ENCODE data around the gene OR2A14.
"Not testable (repeated sequence)": the region's sequence is repeated elsewhere in the genome, so short reads cannot be mapped to it uniquely, and the experiment has no call there.

The OR2A14 gene

GRCh38 chr7:144171594-144172350, 48.8 kb downstream of the OR2A14 start:
- not testable (repeated sequence) for H3K4me3 ChIP-seq (ENCODE audit: low read length); H3K9me3 ChIP-seq (ENCODE audit: control insufficient read depth, low read length); H3K27me3 ChIP-seq (ENCODE audit: control insufficient read depth, insufficient read depth, low read length); H3K36me3 ChIP-seq (ENCODE audit: control insufficient read depth, insufficient read depth, low read length); H3K9ac ChIP-seq (ENCODE audit: low read length); H3K4me1 ChIP-seq (ENCODE audit: control insufficient read depth, insufficient read depth, low read length)

GRCh38 chr7:144174613-144175012, 51.6 kb downstream of the OR2A14 start:
- H3K4me3 ChIP-seq (ENCODE audit: low read length): no peak overlapping the region
- H3K9me3 ChIP-seq (ENCODE audit: control insufficient read depth, low read length): no peaks in the 10 kb centered on the region
- no peaks in the 10 kb centered on the region for H3K36me3 ChIP-seq (ENCODE audit: control insufficient read depth, insufficient read depth, low read length)
- no peaks in the 10 kb centered on the region for H3K4me1 ChIP-seq (ENCODE audit: control insufficient read depth, insufficient read depth, low read length)
- H3K27me3 ChIP-seq (ENCODE audit: control insufficient read depth, insufficient read depth, low read length): no peaks in the 10 kb centered on the region
- H3K9ac ChIP-seq (ENCODE audit: low read length): no peak overlapping the region

- not testable (repeated sequence) for H3K4me3 ChIP-seq (ENCODE audit: low read length); H3K9ac ChIP-seq (ENCODE audit: low read length); H3K27me3 ChIP-seq (ENCODE audit: control insufficient read depth, insufficient read depth, low read length); H3K4me1 ChIP-seq (ENCODE audit: control insufficient read depth, insufficient read depth, low read length); H3K9me3 ChIP-seq (ENCODE audit: control insufficient read depth, low read length); H3K36me3 ChIP-seq (ENCODE audit: control insufficient read depth, insufficient read depth, low read length)
Observed at GRCh38 chr7:144178380-144179164, 55.6 kb downstream of the OR2A14 start.

- not testable (repeated sequence) for H3K9me3 ChIP-seq (ENCODE audit: control insufficient read depth, low read length); H3K4me1 ChIP-seq (ENCODE audit: control insufficient read depth, insufficient read depth, low read length); H3K4me3 ChIP-seq (ENCODE audit: low read length); H3K36me3 ChIP-seq (ENCODE audit: control insufficient read depth, insufficient read depth, low read length); H3K9ac ChIP-seq (ENCODE audit: low read length); H3K27me3 ChIP-seq (ENCODE audit: control insufficient read depth, insufficient read depth, low read length)
Observed at GRCh38 chr7:144179165-144179479, 56.1 kb downstream of the OR2A14 start.

Measured in mucosa of stomach (tissue), 1 donor.